Globus pallidus (tissue), 1 donor: ENCODE results near the gene KLRF1.

Experiments used
- DNase-seq: peaks from one replicate; pipeline ENCODE4 v3.0.0-alpha.2; 2015; ENCODE audit warnings: low spot score

Gene KLRF1

GRCh38 chr12:9827209-9827888 is at the start of gene KLRF1:
Gene KLRF1, plus strand, starts transcription at chr12:9827481. Its CDS starts 64 bp downstream, at chr12:9827545.
- DNase-seq: no peak

- no peak for DNase-seq
Observed at GRCh38 chr12:9779209-9779608, 48.1 kb upstream of the KLRF1 start.

- no peak for DNase-seq
Observed at GRCh38 chr12:9781360-9781759, 45.9 kb upstream of the KLRF1 start.

GRCh38 chr12:9782547-9783382 is 44.5 kb upstream of the KLRF1 start:
- no peak for DNase-seq

- no peak for DNase-seq
Observed at GRCh38 chr12:9784326-9784725, 43.0 kb upstream of the KLRF1 start.

- no peak for DNase-seq
Observed at GRCh38 chr12:9784816-9785215, 42.5 kb upstream of the KLRF1 start.

GRCh38 chr12:9786726-9787717 is 40.3 kb upstream of the KLRF1 start:
- DNase-seq: no peak

GRCh38 chr12:9792185-9792900 is 34.9 kb upstream of the KLRF1 start:
- DNase-seq: no peak

- no peak for DNase-seq
Observed at GRCh38 chr12:9792961-9793617, 34.2 kb upstream of the KLRF1 start.

- DNase-seq: no peak
Observed at GRCh38 chr12:9793779-9794395, 33.4 kb upstream of the KLRF1 start.

- DNase-seq: no peak
Observed at GRCh38 chr12:9794484-9795093, 32.7 kb upstream of the KLRF1 start.

GRCh38 chr12:9795945-9796344 is 31.3 kb upstream of the KLRF1 start:
- no peak for DNase-seq

- DNase-seq: no peak
Observed at GRCh38 chr12:9796346-9796745, 30.9 kb upstream of the KLRF1 start.

- DNase-seq: no peak
Observed at GRCh38 chr12:9796971-9797370, 30.3 kb upstream of the KLRF1 start.

- DNase-seq: peak; percentile 20
Observed at GRCh38 chr12:9797722-9798619, 29.3 kb upstream of the KLRF1 start.

GRCh38 chr12:9799961-9800360 is 27.3 kb upstream of the KLRF1 start:
- no peak for DNase-seq

- no peak for DNase-seq
Observed at GRCh38 chr12:9805883-9806282, 21.4 kb upstream of the KLRF1 start.

- DNase-seq: no peak
Observed at GRCh38 chr12:9806714-9807113, 20.6 kb upstream of the KLRF1 start.

GRCh38 chr12:9808504-9808903 is 18.8 kb upstream of the KLRF1 start:
- no peak for DNase-seq
